Upper lobe of left lung (tissue), 4 donors: ENCODE measurements around the gene SLC9B1.

ENCODE experiments used
- CTCF ChIP-seq, 6 experiments: fragments of 450-650 bp in 4 of 6; fragments of 200-600 bp in 2 of 6; sonication (generic) in 2 of 6; IDR thresholded peaks; one replicate each; pipeline ENCODE4 v1.5.1; 2016 to 2019; ENCODE audit warnings: antibody characterized with exemption in 6 of 6
- POLR2A ChIP-seq, 4 donors: fragments of 450-650 bp; IDR thresholded peaks; one replicate each; pipeline ENCODE4 v1.5.1; 2016 to 2017; ENCODE audit warnings: antibody characterized with exemption in 4 of 4, mild to moderate bottlenecking in 2 of 4
- POLR2AphosphoS5 ChIP-seq, 2 donors: sonication (generic); formaldehyde crosslinking; IDR thresholded peaks; one replicate each; pipeline ENCODE4 v1.5.1; 2017; ENCODE audit warnings: antibody characterized with exemption in 2 of 2

DNA sequence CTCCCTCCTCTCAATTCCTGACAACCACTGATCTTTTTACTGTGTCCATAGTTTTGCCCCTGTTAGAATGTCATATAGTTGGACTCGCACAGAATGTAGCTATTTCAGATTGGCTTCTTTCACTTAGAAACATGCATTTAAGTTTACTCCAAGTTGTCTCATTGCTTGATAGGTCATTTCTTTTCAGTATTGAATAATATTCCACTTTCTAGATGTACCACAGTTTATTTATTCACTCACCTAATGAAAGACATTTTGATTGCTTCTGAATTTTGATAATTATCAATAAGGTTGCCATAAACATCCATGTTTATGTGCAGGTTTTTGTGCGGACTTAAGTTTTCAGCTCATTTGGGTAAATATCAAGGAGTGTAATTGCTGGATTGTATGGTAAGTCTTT, 38.5 kb downstream of the SLC9B1 start:
- TF ChIP-seq CTCF (IDR thresholded peaks at IDR 0.05): no peak
- TF ChIP-seq POLR2A (IDR thresholded peaks at IDR 0.05): no peak
- TF ChIP-seq POLR2AphosphoS5 (IDR thresholded peaks at IDR 0.05): no peak
